Stimulated activated effector memory CD8-positive, alpha-beta T cell treated with anti-CD3 and anti-CD28 coated beads, Interleukin-12 subunit alpha, Interleukin-12 subunit beta, amount 100 ng/mL, for 72 hours (primary cell): Measurements from ENCODE around the gene CACNA2D4.

Experiments
- ATAC-seq: fragments of 150-1000 bp; cut with Tn5 transposase; 2 replicates; pipeline ENCODE4 v1.10.0; 2021
- DNase-seq, 2 donors: peaks; one replicate each; pipeline ENCODE4 v3.0.0; 2021 to 2022; ENCODE audit warnings: low spot score in 2 of 2
- H3K27ac Mint-ChIP-seq: one replicate; pipeline ENCODE4 v1.8.0; 2022; ENCODE audit warnings: mild to moderate bottlenecking, mixed read lengths
- H3K36me3 Mint-ChIP-seq: one replicate; pipeline ENCODE4 v1.8.0; 2022; ENCODE audit warnings: mild to moderate bottlenecking, mixed read lengths
- H3K4me1 Mint-ChIP-seq: one replicate; pipeline ENCODE4 v1.8.0; 2022; ENCODE audit warnings: mixed read lengths
- H3K4me3 Mint-ChIP-seq: one replicate; pipeline ENCODE4 v1.8.0; 2022; ENCODE audit warnings: mild to moderate bottlenecking, mixed read lengths
- H3K9me3 Mint-ChIP-seq: one replicate; pipeline ENCODE4 v1.8.0; 2022; ENCODE audit warnings: mixed read lengths

The CACNA2D4 gene

DNA sequence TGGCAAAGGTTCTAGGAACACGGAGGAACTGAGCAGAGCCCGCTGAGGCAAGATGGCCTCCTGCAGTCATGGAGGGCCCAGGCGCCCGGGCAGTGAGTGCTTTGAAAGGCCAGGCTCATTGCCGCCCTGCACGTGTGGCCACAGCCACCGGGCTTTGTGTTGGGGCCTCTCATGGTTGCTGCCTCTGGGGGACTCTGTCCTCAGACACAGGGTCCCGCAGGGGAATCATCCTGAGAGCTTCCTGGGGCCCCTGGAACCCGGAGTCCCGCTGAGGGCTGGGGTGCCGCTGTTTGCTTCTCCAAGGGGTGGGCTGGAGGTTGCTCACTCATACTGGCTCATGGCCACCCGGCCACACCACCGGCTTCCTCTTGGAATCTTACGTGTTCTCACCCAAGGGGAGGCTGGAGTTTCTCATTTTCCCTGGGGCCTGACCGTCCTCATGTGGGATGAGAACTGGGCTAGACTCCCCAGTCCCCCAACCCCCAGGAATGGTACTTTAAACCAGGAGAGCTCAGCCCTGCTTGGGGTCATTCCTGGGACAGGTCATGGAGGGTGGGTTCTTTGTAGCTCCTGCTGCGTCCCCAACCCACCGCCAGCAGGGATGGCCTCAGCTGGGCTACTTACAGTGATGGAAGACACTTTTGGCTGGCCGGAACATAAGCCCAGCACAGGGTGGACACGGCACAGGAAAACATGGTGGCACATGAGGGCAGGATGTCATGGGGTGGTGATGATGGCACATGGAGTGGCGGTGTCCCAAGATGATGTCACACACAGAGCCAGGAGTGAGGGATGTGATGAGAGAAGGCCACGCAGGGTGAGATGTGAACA lies 119.2 kb downstream of the CACNA2D4 start:
- Mint-ChIP-seq H3K27ac (peak overlapping the region; percentile 71), H3K4me1 (peaks cover 16% of the 10 kb centered on the region), H3K4me3 (no peak overlapping the region), H3K36me3 (peaks cover 6% of the 10 kb centered on the region), H3K9me3 (no peaks in the 10 kb centered on the region)
- DNase-seq (no peak), ATAC-seq (no peak)

DNA sequence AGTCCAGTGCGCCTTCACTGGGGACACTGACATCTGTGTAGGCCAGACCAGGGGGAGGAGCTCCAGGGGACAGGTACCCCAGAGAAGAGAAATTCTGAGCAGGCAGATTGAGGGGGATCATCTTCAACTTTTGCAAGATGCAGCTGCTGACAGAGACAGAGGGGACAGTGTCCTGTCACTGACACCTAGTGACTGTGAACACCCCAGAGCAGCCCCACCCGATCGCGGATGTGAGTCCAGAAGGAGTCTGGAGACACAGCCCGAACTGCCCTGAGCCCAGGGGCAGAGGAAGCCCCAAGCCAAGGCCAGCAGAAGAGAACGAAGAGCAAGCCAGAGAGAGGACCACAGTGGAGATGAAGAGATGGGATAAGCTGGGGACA lies 119.8 kb downstream of the CACNA2D4 start:
- H3K36me3 Mint-ChIP-seq: peaks cover 6% of the 10 kb centered on the region
- H3K9me3 Mint-ChIP-seq: no peaks in the 10 kb centered on the region
- peaks cover 13% of the 10 kb centered on the region for H3K4me1 Mint-ChIP-seq
- ATAC-seq (no peak), DNase-seq (no peak)
- H3K27ac Mint-ChIP-seq: peak overlapping the region; percentile 70
- H3K4me3 Mint-ChIP-seq: no peak overlapping the region

DNA sequence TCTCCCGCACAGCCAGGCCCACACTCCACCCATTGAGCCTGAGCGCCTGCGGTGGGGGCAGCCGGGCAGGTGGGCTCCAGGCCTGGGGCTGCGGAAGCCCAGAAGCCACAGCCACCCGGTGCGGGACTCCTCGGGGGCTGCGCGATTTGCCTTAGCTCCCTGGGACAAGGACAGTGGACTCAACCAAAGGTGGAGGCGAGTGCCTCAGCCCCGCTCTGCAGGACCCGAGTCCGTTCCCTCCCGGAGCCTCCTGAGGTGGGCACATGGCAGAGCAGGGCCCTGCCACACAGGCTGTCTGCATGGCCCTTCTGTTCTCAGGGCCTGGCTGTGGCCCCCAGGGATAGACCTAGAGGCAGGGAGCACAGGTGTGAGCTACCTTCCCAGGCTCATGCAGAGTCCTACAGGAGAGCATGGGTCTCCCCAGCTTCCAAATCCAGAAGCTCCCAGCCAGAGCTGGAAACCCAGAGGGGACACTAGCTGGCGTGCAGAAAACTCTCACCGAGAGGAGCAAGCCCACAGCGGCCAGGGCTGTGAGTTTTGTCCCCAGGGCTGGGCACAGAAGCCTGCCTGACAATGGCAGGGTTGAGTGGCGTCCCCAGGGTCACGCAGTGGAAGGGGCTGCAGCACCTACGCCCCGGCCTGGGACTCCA lies 120.3 kb downstream of the CACNA2D4 start:
- ATAC-seq (no peak), DNase-seq (no peak)
- Mint-ChIP-seq H3K4me1 (peaks cover 13% of the 10 kb centered on the region), H3K9me3 (no peaks in the 10 kb centered on the region), H3K36me3 (peaks cover 6% of the 10 kb centered on the region), H3K4me3 (peak overlapping the region; percentile 74), H3K27ac (peak overlapping the region; percentile 70)

DNA sequence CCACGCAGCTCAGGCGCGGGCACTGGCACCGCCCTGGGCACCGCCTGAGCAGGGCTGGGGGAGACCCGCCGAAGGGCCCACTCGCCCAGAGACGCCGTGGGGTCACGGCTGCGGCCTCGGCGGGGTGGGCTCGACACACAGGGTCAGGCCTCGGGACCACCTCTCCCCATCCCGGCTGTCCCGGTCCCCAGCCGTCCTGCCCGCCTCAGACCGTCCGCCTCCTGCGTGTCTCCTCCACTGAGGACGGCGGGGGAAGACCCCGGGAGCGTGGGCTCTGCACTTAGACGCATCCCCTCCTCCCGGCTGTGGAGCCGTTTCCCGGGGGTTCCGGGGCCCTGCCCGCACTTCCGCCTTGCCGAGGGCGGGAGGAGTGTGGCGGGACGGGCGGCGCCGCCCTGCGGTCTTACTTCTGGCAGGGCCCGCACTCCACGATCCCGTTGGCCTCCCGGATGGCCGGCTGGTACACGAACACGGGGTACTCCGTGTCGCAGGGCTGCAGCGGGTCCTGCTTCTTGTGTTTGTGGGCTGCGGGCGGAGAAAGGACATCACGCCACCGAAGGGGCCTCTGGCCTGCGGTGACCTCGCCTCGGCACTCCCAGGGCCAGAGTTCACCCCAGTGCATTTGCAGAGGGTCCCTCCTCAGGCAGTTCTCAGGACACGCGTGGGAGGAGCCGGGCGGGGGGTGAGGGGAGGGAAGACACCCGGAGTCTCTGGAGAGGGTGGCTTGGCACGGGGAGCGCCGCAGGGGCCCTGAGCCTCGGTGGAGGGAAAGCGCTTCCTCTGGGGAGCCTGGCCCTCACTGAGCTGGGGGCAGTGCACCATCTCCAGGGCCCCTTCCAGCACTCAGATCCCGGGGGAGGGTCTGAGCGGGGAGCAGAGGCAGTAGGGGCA lies 121.2 kb downstream of the CACNA2D4 start:
- DNase-seq (peak; percentile 35 to 79), ATAC-seq (peak; percentile 4)
- H3K4me1 Mint-ChIP-seq: peaks cover 13% of the 10 kb centered on the region
- H3K4me3 Mint-ChIP-seq: peak overlapping the region; percentile 74
- peaks cover 6% of the 10 kb centered on the region for H3K36me3 Mint-ChIP-seq
- H3K9me3 Mint-ChIP-seq: no peaks in the 10 kb centered on the region
- H3K27ac Mint-ChIP-seq: peak overlapping the region; percentile 94

DNA sequence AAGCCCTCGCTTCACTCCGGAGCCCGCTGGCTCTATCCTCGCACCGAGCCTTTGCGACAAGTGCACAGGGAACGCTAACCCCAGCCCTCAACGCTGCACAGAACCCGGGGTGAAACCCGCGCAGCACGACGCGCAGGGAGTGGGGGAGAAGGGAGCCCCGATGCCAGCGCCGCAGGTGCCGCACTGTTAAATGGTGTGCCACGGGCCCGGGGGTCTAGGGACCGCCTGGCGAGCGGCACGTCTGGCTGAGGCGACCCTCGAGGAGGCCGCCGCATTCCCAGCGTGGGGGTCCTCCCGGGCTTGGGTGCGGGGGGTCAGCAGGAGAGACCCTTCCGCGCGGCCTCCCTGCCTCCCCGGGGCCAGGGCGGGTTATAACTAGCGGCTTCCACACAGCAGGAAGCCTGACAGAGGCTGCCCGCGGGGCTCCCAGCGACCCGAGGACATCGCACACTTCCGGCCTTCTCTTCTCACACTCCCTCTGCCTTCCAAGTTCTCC lies 121.9 kb downstream of the CACNA2D4 start:
- Mint-ChIP-seq H3K4me3 (peak overlapping the region; percentile 74), H3K36me3 (peaks cover 6% of the 10 kb centered on the region), H3K27ac (peak overlapping the region; percentile 94), H3K4me1 (peaks cover 20% of the 10 kb centered on the region), H3K9me3 (no peaks in the 10 kb centered on the region)
- peak; percentile 37 to 77 for DNase-seq
- peak; percentile 53 for ATAC-seq

DNA sequence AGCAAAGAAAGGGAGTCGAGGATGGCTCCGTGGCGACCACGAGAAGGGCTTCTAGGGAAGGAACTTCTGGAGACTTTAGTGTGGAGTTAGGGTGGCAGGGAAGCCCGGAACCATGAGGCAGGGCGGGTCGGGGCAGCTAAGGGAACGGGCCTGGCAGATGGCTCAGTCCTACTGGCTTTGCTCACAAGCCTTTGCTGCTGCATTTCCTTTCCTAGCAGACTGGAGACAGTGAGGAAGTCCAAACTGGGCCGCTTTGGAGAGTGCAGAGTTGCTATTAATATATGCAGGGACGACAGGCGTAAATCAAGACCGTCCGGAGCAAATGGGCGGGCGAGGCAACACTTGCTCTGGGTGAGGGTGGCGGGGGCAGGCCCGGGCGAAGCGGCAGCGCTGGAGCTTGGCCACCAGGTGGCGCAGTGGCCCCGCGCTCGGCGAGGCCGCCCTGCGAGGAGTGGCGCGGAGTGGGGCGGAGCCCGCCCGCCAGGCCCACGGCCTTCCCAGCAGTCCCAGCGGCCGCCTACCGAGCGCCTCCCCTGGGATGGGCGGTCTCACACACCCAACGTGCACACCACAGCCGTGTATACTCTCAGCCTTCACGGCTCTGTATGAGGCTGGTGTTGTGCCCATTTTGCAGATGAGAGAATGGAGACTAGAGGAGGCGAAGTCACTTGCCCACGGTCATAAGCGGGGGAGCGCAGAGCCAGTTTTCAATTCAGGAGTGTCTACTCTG lies 122.5 kb downstream of the CACNA2D4 start:
- H3K36me3 Mint-ChIP-seq: peaks cover 6% of the 10 kb centered on the region
- H3K4me3 Mint-ChIP-seq: peak overlapping the region; percentile 74
- peak overlapping the region; percentile 94 for H3K27ac Mint-ChIP-seq
- peaks cover 26% of the 10 kb centered on the region for H3K4me1 Mint-ChIP-seq
- DNase-seq: peak; percentile 97 to 99
- ATAC-seq: peak; percentile 96
- no peaks in the 10 kb centered on the region for H3K9me3 Mint-ChIP-seq

DNA sequence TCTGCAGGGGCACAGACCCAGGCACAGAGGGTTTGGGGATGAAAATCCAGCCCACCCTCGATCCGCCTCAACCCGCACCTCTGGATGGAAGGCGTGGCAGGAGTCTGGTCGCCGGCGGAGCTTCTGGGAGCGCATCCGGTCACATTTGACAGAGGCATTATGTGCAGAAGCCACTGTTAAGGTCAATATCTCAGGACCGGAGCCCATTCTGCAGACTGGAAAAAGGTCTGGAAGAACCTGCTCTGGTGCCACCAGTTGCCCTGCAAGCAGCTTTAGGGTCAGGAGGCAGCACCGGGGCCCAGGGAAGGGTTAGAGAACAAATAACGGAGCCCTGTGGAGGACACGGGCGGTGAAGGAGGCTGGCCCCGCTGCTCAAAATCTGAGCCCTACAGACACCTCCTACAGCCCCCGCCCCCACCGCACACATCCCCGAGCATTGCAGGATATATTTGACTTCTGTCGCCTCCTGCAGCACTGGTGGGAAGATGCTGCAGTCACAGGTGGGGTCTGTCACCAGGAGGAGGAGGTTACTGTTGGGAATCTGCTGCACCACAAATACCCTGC lies 123.1 kb downstream of the CACNA2D4 start:
- Mint-ChIP-seq H3K4me1 (peaks cover 32% of the 10 kb centered on the region), H3K9me3 (no peaks in the 10 kb centered on the region), H3K36me3 (peaks cover 6% of the 10 kb centered on the region), H3K27ac (peak overlapping the region; percentile 94), H3K4me3 (peak overlapping the region; percentile 74)
- no peak for ATAC-seq
- DNase-seq: peak in 1 of 2 donors; percentile 48

DNA sequence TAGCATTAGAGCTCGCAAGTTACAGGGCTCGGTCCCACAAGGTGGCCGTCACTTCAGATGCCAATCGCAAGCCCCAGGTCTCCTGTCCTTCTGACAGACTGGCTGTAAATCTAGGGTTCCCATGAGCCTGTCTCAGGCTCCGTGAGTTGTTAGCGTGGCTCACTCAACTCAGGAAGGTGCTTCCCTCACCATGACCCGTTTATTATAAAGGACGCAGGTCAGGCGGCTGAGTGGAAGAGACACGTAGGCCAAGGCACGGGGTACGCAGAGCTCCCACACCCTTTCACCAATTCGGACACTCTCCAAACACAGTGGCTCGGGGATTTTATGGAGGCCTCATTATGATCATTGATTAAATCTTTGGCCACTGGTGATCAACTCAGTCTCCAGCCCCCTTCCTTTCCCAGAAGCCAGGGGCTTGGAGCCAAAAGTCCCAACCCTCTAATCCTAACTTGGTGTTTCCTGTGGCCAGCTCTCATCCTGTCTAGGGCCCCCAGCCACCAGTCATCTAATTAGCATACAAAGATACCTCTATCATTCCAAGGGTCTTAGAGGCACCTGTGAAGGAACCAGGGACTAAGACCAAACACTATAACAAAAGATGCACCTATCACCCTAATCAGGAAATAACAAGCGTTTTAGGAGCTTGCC lies 123.9 kb downstream of the CACNA2D4 start:
- H3K36me3 Mint-ChIP-seq: peaks cover 6% of the 10 kb centered on the region
- peaks cover 35% of the 10 kb centered on the region for H3K4me1 Mint-ChIP-seq
- H3K4me3 Mint-ChIP-seq: no peak overlapping the region
- DNase-seq (no peak), ATAC-seq (no peak)
- peak overlapping the region; percentile 26 for H3K27ac Mint-ChIP-seq
- H3K9me3 Mint-ChIP-seq: no peaks in the 10 kb centered on the region

DNA sequence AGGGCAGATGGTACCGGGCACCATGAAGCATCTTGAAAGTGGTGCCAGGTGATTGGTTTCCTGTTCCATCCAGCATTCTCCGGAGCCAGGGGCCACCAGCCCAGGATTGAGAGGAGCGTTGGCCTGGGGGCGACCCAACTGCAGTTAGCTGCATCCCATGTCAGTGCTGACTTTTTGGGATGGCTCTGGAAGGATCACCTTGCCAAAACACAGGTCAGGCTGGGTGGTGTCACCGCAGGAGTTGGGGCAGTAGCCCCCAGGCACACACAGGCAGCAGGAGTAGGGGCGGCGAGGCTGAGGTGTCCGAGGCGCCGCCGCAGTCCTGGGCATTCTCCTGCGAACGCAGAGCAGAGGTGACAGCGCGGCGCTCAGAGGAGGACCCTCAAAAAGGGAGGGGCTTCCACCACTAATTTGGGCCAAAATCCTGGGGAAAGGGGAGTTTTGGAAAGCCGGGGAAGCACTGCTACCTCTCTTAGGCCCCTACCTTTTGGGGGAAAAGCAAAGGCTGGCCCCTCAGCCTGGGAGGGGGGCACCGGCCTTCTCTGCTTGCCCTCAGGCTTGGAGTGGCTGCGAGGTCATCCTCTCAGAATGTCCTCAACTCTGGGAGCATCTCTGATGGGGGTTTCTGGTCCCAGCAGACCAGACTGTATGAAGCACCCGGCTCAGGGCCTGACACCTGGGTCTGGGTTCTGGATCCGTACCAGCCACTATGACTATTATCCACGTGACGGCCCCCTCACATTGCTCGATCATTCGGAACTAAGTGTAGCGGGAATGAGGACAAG lies 124.8 kb downstream of the CACNA2D4 start:
- no peak overlapping the region for H3K27ac Mint-ChIP-seq
- DNase-seq: no peak
- H3K4me3 Mint-ChIP-seq: no peak overlapping the region

DNA sequence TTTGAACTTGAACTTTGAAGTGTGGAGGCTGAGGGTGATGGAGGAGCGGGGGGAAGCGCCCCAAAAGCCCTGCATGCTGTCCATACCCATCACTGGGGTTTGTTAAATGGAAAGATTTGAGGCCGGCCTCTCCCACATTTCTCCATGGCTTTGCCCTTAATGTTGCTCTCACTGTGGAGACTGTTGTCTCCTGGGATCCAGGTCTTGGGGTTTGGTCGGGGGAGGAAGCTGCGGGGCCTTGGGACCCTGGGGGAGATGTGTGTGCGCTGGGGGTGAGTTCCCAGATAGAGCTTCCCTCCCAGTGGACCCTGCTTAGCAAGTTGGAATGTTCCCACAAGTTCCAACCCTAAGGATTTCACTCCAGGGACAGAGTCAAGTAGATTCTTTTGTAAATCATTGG lies 126.0 kb downstream of the CACNA2D4 start:
- H3K27ac Mint-ChIP-seq: peak overlapping the region; percentile 12
- peaks cover 29% of the 10 kb centered on the region for H3K4me1 Mint-ChIP-seq
- H3K9me3 Mint-ChIP-seq: no peaks in the 10 kb centered on the region
- no peak for ATAC-seq
- no peak overlapping the region for H3K4me3 Mint-ChIP-seq
- peaks cover 6% of the 10 kb centered on the region for H3K36me3 Mint-ChIP-seq
- DNase-seq: no peak

More for the DNA sequence above, 124.8 kb downstream of the CACNA2D4 start:
- Mint-ChIP-seq H3K4me1 (peaks cover 31% of the 10 kb centered on the region), H3K36me3 (peaks cover 6% of the 10 kb centered on the region), H3K9me3 (no peaks in the 10 kb centered on the region)
- ATAC-seq: no peak

DNA sequence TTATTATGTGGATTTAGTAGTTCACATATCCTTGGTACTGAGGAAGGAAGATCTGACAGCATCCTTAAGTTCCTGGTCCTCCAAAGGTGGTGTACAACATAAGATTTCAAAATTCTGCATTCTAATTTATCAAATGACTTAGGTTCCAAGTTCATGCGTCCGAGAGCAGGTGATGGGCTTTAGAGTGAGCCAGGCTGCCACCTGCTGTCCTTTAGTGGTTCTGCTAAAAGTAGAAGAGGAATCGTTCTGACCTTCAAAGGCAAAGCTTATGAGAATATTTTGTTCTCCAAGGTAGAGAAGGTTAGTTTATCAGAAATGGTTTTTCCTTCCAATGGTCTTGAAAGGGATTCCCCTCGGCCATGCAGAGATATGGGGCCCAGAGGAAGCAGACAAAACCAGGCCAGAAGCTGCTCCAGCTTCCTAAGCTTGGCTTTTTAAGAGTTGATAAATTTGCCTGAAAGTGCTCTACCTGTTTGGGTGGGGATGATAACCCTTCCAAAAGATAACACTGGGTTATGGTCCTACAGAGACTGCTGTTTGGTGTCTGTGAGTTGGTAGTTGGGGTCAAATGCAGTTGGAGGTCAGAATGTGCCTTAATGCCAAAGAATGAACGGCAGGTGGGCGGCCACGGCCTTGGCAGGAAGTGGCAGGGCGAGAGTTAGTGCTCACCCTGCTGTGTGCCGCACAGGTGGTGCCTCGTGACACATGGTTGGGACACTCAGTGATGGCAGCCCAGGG lies 127.2 kb downstream of the CACNA2D4 start:
- Mint-ChIP-seq H3K9me3 (no peaks in the 10 kb centered on the region), H3K27ac (peak overlapping the region; percentile 32), H3K36me3 (peaks cover 16% of the 10 kb centered on the region), H3K4me3 (peak overlapping the region; percentile 22), H3K4me1 (peaks cover 29% of the 10 kb centered on the region)
- peak; percentile 48 for ATAC-seq
- DNase-seq: peak in 1 of 2 donors; percentile 72

DNA sequence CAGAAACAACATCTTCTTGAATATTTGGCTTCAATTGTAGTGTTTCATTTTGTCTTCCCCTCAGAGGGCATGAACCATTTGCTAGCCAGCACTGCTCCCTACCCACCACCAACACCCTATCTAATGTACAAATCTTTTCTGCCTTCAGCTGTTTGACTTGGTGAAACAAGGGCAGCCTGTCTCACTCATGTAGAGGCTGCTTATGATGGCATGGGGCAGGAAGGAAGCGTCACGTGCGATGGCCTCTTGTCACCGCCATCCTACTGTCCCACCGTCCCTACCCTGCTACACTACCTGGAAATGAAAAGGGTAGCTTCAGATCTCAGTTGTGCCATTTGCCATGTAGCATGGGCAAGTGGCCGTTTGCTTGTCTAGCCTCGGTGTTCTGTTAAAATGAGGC lies 128.0 kb downstream of the CACNA2D4 start:
- no peak for DNase-seq
- Mint-ChIP-seq H3K27ac (peak overlapping the region; percentile 32), H3K9me3 (no peaks in the 10 kb centered on the region), H3K4me3 (no peak overlapping the region), H3K4me1 (peaks cover 23% of the 10 kb centered on the region), H3K36me3 (peaks cover 19% of the 10 kb centered on the region)
- ATAC-seq: no peak

DNA sequence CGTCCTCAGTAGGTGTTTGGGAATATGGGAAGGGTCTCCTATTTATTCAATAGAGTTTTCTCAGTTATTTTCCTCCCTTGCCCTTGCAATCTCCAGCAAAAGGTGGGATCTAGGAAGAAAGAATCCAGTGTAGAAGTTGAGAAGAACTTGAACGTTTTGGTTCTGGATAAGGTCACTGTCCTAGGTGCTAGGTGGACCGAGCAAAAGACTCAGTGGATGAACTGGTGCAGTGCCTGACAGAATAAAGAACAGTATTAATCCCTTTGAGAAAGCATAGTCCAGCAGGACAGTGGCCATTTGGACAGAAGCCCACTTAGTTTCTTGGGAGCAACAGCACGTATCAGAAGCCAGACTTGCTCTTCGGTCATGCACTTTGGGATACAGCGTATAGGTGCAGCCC lies 130.7 kb downstream of the CACNA2D4 start:
- Mint-ChIP-seq H3K27ac (peak overlapping the region; percentile 17), H3K36me3 (peaks cover 32% of the 10 kb centered on the region)

More for the DNA sequence above, 130.7 kb downstream of the CACNA2D4 start:
- ATAC-seq (no peak), DNase-seq (no peak)
- H3K4me3 Mint-ChIP-seq: no peak overlapping the region
- peaks cover 21% of the 10 kb centered on the region for H3K4me1 Mint-ChIP-seq
- no peaks in the 10 kb centered on the region for H3K9me3 Mint-ChIP-seq
